ENCODE results near the gene CDK5RAP2.

DNA sequence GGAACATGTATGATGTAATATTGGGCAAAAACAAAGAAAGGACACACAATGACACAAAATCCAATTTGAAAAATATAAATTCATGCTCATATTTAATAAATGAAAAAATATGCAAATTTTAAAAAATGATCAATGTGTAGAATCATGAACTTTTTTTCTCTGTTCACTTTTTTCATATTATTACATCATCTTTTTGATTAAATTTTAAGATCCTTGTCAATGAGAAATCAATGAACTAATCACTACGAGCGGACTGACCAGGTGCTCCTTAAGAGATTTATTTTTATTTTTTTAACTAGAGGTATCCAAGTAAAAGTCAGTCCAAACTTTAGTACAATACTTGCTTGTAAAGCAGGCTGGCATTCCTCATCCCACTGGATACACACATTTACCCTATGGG, 174.1 kb downstream of the CDK5RAP2 start:
- TF ChIP-seq, protein P1, sequence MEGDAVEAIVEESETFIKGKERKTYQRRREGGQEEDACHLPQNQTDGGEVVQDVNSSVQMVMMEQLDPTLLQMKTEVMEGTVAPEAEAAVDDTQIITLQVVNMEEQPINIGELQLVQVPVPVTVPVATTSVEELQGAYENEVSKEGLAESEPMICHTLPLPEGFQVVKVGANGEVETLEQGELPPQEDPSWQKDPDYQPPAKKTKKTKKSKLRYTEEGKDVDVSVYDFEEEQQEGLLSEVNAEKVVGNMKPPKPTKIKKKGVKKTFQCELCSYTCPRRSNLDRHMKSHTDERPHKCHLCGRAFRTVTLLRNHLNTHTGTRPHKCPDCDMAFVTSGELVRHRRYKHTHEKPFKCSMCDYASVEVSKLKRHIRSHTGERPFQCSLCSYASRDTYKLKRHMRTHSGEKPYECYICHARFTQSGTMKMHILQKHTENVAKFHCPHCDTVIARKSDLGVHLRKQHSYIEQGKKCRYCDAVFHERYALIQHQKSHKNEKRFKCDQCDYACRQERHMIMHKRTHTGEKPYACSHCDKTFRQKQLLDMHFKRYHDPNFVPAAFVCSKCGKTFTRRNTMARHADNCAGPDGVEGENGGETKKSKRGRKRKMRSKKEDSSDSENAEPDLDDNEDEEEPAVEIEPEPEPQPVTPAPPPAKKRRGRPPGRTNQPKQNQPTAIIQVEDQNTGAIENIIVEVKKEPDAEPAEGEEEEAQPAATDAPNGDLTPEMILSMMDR (conservative IDR thresholded peaks at IDR 0.05; ENCODE audit: low read length) = no peak
- TF ChIP-seq EZH2phosphoT487 (IDR thresholded peaks at IDR 0.05; ENCODE audit: borderline replicate concordance, low read depth, low read length) = no peak

Data from OCI-LY7 (cell line).